Measurements from ENCODE around the gene PROX1.

DNA sequence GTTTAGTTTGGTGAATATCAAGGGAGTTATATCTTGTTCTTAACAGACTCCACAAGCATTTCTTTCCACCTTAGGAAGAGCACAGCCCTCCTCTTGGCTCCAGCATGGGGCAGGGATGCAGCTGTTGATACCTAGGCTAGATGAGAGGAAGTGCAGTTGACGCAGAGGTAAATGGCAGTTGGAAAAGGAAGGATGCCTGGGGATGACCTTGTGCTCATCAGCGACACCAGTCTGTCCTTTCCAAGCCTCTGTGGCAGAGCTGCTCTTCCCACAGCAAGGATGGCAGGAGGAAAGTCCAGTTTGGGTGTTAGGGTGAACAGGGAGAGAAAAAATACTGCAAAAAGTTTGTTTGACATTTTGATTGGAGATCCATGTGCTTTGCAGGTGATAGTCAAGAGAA, 6.2 kb downstream of the PROX1 start:
- TF ChIP-seq, protein P1, sequence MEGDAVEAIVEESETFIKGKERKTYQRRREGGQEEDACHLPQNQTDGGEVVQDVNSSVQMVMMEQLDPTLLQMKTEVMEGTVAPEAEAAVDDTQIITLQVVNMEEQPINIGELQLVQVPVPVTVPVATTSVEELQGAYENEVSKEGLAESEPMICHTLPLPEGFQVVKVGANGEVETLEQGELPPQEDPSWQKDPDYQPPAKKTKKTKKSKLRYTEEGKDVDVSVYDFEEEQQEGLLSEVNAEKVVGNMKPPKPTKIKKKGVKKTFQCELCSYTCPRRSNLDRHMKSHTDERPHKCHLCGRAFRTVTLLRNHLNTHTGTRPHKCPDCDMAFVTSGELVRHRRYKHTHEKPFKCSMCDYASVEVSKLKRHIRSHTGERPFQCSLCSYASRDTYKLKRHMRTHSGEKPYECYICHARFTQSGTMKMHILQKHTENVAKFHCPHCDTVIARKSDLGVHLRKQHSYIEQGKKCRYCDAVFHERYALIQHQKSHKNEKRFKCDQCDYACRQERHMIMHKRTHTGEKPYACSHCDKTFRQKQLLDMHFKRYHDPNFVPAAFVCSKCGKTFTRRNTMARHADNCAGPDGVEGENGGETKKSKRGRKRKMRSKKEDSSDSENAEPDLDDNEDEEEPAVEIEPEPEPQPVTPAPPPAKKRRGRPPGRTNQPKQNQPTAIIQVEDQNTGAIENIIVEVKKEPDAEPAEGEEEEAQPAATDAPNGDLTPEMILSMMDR (conservative IDR thresholded peaks at IDR 0.05; ENCODE audit: low read length), result no peak
- TF ChIP-seq EZH2phosphoT487 (IDR thresholded peaks at IDR 0.05; ENCODE audit: borderline replicate concordance, low read depth, low read length), result no peak

Measured in OCI-LY7 (cell line).